Skeletal muscle cell (primary cell): ENCODE results near the gene SS18L1.

Experiments used
- DNase-seq: peaks from one replicate; pipeline ENCODE4 v3.0.0-alpha.2; 2010; ENCODE audit warnings: low read depth
- H3K4me3 ChIP-seq: 2 replicates; pipeline ENCODE4 v1.5.1; 2011; ENCODE audit warnings: low read depth, mild to moderate bottlenecking, control low read depth, low read length, moderate library complexity

The SS18L1 gene

DNA sequence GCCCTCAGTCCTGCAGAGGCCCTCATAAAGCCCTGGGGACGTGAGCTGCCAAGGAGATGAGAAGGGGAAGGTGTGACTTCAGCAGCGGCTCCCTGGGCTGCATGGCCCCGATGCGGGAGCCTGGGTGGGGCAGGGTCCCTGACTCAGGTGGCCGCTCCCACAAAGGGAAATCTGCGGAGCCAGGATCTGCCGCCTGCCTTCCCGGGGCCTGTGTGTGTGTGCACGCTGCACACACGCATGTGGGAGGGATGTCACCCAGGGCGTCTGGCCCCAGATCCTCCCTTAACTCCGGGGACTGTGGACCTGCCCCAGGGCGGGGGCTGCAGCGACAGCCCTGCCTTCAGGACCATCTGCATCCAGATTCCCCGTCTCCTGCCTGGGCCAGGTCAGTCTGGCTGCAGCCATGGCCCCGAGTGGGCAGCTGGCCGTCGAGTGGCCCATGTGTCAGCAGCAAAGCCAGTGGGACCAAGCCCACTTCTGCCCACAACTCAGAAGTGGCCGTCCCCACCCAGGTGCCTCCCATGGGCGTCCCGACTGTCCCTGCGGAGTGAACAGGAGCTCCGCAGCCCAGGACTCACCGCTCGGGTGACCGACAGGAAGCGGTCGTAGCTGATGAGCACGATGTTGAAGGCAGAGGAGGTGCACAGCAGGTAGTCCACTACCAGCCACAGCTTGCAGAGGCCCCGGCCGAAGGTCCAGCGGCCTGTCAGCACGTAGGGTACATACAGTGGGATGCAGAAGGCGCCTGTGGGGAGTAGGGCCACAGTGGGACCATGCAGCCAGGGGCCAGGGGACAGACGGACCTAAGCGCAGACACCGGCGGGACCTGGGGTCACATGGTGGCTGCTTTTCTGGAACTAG lies 74.6 kb downstream of the SS18L1 start:
- H3K4me3 ChIP-seq: no peak overlapping the region
- no peak for DNase-seq

DNA sequence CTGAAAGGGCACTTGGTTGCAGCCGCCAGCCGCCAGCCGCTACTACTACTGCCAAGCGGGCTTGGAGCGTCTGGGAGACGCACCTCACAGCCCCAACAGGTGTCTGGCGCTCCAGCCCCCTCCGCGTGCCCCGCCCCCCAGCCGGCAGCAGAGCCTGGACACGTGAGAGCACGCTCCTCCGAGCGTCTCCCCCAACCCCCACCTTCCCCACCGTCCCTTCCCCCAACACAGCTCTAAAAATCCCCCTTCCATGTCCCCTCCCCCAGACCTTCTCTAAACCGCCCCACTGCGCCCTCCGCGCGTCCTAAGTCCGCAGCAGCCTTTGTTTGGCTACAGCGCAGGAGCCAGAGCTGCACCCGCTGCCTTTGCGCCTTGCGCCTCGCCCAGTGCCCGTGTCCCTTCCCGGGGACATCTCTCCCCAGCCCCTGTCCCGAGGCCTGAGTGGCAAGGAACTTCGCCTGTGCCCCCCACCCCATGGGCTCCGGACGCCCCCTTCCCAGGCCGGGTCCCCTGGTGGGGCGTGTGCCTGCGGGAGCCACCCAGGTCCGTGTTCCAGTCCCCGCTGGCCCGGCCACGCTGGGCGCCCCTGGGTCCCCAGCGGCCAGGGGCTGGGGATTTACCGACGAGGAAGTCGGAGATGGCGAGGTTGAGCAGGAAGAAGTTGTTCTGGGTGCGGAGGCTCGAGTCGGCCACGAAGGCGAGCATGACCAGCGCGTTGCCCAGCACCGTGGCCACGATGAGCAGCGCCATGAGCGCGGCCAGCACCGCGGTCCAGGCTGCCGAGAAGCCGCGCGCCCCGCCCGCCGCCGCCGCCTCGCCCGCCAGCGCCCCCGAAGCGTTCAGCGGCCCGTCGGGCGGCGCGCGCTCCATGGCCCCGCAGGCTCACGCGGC lies 75.8 kb downstream of the SS18L1 start:
- peak overlapping the region; percentile 17 for H3K4me3 ChIP-seq
- DNase-seq: no peak

DNA sequence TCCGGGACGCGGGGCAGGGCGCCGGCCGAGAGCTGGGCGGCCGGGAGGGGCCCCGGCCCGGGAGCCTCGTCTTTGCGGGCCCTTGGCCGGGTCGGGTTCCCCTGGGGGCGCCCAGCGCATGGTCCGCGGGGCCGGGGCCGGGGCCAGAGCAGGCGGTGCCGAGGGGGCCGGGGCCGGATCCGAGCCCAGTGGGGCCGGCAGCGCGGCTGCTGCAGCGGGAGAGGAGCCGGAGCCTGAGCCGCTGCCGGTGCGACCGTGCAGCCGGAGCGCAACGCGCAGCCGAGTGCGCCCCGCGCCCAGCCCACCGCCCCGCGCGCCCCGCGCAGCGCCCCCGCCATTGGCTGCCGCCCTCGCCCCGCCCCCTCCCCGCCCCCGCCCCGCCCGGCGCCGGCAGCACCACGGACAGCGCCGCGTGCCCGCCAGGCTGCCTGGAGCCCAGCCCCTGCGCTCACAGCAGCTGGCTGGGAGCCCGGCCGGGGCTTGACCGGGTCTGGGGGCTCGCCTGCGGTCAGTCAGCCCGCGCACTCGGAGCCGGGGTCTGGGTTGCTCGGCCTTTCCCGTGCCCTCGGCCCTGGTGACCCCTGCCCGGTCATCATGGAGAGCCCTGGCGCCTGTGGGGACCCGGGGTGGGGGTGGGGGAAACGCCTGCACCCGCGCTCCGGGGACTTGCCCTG lies 76.6 kb downstream of the SS18L1 start, which contains the start of gene HRH3:
HRH3 (minus strand) TSS at position 287 of the 674 bp plus-strand sequence. CDS start 308 bp downstream, outside the sequence.
- H3K4me3 ChIP-seq: peak within 1 kb of the TSS; percentile 17
- no peak for DNase-seq

DNA sequence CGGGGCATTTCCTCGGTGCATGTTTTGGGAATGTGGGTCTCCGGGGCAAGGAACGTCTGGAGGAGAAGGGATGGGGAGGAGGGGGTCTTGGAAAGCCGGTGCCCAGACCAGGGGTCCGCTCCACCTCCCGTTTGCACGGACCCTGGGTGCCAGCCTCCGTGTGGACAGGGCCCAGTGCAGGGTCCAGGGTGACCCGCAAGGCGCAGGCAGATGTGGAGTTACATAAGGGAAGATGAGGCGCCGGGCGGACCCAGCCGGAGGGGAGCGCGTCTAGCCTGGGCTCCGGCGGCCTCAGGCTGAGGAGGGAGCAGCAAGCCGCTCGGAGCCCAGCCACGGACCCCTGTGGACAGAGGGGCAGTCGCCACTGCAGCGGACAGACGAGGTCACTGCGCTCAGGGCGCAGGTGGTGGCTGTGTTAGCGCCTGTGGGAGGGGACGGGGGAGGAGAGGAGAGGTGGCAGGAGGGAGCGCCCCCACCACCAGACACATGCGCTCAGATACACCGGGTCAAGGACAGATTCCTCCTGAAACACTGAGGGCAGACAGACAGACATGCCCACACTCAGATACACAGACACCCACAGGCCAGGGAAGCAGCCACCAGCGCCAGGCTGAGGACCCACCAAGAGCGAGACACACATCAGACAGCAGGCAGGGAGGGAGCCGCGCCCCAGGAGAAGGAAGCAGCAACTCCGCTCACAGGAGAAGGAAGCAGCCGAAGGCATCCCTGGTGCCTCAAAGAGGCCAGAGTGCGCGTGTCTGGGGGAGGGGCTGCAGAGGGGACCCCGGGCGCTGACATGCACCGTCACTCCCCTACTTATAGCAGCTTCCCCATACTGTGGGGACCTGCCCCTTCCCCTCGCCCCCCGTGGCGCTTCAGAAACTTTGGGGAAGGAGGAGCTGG lies 77.3 kb downstream of the SS18L1 start:
- no peak overlapping the region for H3K4me3 ChIP-seq
- no peak for DNase-seq

DNA sequence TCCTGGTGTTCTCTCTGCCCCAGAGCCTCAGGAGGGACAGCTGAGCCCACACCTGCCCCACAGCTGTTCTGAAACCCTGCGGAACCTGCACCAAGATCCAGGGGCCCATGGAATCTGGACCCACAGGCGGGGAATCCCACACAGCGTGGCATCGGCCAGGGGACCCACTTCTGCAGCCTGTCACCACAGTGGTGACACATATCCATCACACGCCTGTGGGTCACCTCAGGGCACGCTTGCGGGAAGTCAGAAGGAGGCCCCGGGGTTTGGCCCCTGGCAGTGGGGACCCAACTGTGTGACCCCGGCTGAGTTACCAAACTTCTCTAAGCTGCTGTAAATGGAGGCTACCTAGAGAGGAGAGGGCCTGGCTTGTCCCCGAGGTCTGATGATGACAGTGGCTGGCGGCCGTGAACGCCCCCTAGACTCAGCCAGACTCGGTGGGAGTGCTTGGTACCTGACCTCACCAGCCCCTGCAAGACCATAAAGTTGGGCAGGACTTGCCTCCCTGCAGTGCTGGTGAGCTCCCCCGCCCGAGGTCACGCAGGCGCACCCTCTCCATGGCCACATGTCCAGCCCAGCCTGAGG lies 78.8 kb downstream of the SS18L1 start:
- H3K4me3 ChIP-seq: no peak overlapping the region
- no peak for DNase-seq

DNA sequence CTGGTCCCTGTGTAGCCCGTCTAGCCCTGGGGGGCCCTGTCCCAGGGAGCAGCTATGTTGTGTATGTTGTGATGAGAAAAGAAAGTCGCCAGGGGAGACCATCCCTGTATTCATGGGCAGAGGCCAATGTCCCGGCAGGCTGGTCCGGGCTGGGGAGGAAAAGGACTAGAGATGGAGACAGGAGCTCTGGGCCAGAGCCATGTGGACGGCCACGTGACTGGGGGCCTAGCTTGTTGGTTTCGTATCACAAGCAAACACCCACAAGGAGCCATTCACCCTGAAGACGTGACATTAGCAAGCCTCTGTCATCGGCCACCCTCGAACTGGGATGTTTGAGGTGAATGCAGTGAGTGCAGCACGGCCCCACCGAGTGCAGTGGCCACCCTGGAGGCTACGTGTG lies 79.4 kb downstream of the SS18L1 start:
- H3K4me3 ChIP-seq: no peak overlapping the region
- DNase-seq: no peak

DNA sequence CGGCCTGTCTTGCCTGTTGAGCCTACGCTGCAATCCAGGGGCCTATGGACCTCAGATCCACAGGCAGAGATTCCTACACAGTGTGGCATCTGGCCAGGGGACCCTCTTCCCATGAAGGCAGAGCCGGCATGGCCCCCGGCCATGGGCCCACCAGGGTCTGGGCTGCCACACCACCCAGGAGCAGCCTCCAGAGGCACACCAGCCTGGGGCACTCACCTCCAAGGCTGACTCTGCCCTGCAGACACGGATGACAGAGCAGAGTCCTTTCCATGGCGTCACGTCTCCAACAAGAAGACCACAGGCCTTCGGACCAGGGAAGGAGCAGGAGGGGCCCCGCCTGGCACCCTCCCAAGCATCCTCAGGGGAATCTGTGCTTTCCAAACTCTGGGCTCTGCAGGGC lies 80.0 kb downstream of the SS18L1 start:
- DNase-seq: no peak

DNA sequence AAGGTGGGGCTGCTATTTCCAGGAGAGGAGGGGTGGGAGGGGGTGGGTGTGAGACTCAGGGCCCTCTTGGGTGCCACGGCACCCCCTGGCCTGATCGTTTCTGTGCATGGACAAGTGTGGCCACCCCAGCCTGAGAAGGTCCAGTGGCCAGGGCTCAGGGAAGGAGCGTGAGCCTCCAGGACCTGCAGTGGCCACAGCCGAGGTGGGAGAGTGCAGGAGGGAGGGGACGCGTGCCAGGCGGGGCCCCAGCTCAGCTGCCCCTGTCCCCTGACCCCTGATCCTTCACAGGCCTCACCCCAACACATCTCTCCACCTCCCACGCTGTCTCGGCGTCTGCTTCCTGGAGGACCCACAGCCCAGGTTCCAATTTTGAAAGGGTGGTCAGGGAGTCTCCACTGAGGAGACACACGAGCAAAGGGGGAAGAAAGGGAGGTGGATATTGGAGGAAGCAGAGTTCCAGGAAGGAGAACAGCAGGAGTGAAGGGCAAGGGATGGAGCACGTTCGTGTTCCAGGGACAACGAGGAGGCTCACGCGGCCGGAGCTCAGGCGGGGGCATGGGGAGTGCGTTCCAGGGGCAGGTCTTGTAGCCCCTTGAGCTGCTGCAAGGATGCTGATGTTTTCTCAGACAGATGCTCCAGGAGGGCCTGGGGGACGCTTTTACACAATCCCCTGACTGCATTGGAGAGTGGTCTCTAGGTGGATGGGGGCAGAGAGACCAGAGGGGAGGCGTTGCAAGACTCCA lies 80.7 kb downstream of the SS18L1 start:
- no peak for DNase-seq
- no peak overlapping the region for H3K4me3 ChIP-seq

More for the DNA sequence above, 80.0 kb downstream of the SS18L1 start:
- H3K4me3 ChIP-seq: no peak overlapping the region

DNA sequence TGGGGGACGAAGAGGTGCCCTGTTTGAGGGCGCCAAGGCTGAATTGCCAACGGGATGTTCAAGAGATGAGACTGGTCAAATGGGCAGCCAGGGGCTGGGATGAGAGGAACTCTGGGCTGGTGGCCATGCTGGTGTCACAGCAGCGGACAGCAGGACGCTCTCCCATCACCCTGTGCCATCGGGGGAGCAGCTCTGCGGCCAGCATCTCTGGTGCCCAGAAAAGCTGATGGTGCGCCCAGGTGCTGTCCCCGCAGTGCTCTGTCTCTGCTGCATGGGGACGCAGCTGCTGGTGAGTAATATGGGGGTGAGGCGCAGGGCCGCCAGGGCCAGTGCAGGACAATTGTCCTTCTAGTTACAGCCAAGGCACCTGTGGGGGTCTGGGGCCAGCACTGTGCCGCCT lies 81.5 kb downstream of the SS18L1 start:
- H3K4me3 ChIP-seq: no peak overlapping the region
- DNase-seq: no peak

DNA sequence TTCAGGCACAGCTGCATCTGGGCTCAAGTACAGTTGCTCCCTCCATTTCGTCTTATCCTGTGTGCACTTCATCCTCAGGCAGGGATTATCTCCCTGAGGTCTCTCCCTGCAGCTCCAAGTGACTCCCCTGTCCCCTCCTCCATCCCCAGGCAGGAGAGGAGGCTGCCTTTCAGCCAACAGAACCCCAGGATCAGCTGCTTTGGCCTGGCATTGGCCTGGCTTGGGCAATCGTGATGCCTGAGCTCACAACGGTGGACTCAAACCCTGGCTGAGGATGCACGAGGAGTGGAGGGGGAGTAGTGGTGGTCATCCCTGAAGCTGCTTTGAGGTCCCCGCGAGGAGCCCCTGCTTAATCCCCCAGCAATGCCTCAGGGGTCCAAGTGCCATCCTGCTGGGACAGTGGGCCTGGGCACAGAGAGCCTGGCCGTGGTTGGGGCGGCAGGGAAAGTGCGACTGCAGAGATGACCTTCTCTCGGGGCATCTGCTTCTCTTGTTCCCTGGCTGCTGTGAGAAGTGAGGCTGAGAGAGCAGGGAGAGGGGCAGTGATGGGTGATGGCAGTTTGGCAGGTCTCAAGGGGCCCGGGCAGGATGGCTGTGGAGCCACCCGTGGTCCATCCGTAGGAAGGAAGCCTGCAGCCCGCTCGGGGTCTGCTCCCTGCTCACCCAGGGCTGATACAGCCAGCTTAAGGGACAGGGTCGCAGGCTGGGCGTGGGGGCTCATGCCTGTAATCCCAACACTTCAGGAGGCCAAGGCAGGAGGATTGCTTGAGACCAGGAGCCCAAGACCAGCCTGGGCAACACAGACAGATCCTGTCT lies 82.5 kb downstream of the SS18L1 start:
- DNase-seq: no peak
- H3K4me3 ChIP-seq: no peak overlapping the region

DNA sequence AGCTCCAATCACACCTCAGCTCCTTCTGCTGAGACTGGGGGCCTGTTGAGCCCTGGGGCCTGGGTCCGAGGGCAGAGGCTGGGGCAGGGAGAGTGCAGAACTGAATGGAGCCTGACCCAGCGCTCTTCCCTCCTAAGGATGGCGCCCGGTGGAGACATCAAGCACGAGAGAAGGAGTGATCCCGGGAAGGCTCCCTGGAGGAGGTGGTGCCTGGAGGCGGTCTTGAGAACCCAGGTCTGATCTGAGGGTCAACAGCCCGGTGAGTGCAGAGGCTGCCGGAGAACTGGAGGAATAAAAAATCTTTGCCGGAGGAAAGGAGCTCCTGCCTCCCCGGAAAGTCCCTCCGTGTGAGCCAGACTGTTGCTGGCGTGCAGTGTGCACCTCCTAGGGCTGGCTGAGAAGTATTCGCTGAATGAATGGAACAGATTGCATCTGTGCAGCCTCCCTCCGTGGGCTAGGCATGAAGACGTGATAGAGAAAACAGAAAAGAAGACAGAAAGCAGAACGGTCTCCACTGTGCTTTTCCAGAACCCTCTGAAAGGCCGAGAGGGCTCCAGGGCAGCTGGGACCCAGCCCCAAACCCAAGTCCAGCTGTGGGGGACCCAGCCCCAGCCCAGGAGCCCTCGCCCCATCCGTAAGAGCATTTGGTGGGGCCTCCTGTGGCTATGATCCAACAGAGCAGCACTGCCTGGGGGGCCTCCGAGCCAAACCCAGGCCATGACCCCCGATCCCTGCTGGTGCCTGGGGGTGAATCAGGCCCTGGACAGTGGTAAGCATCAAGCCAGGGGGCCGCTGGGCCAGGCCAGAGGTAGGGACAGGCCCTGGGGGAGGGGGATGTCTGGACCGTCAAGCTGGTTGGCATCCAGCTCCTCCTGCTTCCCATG lies 83.4 kb downstream of the SS18L1 start:
- DNase-seq: no peak
- no peak overlapping the region for H3K4me3 ChIP-seq

DNA sequence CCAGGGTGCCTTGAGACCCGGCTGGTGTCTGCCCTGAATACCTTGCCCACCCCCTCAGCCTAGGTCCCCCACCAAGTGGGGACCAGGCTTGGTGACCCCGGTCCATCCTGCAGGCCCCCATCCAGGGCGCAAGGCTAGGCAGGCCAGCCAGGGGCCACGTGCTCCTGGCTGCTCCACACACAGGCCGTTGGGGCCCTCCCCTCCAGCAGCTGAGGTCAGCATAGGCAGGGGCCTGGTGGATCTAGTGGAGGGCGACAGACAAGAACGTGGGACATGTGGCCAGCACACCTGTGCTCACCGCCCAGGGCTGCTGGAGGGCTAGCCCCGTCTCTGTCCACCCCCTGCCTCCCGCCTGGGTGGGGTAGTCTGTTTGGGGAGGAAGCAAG lies 84.0 kb downstream of the SS18L1 start:
- no peak for DNase-seq
- H3K4me3 ChIP-seq: no peak overlapping the region

DNA sequence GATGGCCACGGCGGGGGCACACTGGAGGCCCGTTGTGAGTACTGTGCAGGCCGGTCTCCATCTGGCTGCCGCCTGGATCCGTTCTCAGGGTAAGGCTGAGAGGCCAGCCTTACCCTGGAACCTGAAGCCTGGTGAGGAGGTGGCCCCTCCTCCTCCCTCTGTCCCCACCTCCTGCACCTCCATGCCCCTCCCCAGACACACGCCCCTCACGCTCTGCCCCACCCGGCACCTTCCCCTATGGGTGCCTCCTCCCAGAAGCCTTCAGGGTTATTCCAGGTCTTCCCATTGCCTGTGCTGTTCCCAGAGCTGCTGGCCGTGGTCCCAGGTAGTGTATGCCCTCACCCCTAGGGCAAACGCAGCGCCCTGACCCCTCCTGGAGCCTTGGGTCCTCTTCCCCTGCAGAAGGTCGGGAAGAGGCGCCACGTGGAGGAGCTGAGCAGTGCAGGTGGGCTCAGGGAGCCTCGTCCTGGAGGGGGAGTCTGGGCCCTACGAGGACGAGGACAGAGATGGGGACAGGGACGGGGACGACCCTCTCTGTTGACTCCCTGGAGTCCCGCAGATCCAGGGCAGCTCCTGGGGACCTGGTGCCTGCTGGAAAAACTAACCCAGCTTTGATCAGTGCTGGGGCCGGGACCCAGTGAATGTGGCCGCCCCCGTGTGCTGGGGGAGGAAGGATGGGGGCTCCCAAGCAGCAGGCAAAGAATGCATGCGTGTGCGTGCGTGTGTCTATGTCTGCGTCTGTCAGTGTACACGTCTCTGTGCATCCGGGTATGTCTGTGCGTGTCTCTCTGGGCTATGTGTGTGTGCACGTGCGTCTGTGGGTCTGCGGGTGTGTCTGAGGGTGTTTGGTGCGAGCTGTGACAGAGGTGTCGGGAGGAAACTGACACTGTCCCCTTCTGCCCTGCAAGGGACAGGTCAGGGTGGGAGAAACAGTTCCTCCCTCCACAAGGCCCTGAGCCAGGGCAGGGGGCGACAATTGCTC lies 84.7 kb downstream of the SS18L1 start:
- no peak for DNase-seq
- no peak overlapping the region for H3K4me3 ChIP-seq

DNA sequence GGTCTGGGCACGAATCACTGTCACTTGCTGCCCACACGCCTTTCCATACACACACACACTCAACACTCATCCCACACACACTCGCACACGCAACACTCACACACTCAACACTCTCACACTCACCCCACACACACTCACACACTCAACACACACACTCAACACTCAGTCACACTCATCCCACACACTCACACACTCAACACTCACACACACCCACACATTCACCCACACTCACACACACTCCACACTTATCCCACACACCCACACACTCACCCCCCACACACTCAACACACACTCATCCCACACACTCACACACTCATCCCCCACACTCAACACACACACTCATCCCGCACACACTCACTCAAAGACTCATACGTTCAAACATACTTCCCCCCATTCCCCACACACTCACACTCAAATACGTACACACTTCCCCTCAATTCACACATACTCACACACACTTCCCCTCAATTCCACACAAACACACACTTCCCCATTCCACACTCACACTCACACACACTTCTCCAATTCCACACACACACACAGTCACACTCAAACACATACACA lies 85.5 kb downstream of the SS18L1 start:
- no peak overlapping the region for H3K4me3 ChIP-seq
- no peak for DNase-seq

DNA sequence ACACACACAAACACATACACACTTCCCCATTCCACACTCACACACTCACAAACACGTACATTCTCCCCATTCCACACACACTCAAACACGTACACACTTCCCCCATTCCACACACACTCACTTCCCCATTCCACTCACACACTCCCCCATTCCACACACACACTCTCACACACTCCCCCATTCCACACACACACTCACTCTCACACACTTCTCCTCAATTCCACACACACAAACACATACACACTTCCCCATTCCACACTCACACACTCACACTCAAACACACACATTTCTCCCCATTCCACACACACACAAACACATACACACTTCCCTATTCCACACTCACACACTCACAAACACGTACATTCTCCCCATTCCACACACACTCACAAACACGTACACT lies 86.1 kb downstream of the SS18L1 start:
- no peak overlapping the region for H3K4me3 ChIP-seq
- DNase-seq: no peak
